GM21737 (cell line): Measurements from ENCODE around the gene MAP4.
"Not testable (repeated sequence)": the region's sequence is repeated elsewhere in the genome, so short reads cannot be mapped to it uniquely, and the experiment has no call there.

Experiments used
- ATAC-seq: cut with Tn5 transposase; IDR thresholded peaks from one replicate; pipeline ENCODE4 v1.9.1; 2021; ENCODE audit warnings: mild to moderate bottlenecking, moderate library complexity; ENCODE audit not compliant: unreplicated experiment

The MAP4 gene

DNA sequence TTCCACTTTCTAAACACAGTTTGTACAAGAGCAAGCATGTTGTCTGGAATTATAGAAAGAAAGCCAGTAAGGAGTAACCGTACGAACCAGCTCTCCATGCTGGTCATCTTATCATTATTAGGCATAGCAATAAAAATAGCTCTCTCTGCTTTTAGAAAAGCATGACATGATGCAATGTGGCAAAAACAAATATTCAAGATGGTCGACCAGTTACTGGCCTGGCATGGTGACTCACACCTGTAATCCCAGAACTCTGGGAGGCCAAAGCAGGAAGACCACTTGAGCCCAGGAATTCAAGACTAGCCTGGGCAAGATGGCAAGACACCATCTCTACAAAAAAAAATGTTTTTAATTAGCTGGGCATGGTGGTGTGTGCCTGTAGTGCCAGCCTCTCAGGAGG is 2.6 kb upstream of the MAP4 start:
- ATAC-seq: no peak

DNA sequence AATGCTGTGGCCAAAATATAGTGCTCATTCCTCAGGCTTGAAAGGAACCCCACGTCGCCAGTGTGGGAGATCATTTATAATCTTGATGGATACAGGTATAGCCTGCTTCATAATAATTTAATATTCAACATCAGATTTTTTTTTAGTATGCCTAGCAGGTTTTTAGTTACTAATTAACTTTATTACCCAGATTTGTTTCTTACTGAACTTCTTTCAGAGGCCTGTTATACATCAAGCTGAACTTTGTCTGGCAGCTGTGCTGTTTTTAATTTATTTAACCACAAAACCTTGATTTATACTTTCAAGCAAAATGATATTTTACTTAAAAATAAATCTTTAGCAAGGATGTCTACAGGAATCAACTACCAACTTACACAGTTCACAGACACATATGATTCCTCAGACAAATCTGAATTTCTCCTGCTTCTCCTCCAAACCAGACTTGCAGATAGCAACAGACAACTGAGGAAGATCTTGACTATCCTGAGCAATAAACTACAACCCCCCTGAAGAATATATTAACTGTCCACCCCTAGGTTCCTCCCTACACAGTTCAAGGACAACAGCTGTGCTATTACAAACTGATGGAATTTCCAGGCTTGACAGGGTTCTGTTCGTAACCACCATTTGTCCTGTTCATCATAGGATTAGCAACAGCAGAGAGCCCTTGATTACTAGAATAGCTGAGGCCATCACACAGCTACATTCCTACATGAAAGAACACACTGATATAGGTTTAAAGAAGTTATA is 610 bp downstream of the MAP4 start:
- ATAC-seq: no peak

DNA sequence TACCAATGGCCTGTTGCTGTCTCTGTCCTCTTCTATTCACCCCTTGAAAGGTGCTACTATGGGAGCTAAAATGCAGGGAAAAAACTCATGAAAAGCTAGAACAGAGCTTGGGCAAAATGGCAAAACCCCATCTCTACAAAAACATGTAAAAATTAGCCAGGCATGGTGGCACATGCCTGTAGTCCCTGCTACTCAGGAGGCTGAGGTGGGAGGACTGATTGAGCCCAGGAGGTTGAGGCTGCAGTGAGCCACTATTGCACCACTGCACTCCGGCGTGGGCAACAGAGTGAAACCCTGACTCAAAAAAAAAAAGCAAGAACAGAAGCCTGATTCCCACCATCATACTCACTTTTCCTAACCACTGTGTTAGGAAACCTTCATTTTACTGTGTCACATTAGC is 1.9 kb downstream of the MAP4 start:
- no peak for ATAC-seq

DNA sequence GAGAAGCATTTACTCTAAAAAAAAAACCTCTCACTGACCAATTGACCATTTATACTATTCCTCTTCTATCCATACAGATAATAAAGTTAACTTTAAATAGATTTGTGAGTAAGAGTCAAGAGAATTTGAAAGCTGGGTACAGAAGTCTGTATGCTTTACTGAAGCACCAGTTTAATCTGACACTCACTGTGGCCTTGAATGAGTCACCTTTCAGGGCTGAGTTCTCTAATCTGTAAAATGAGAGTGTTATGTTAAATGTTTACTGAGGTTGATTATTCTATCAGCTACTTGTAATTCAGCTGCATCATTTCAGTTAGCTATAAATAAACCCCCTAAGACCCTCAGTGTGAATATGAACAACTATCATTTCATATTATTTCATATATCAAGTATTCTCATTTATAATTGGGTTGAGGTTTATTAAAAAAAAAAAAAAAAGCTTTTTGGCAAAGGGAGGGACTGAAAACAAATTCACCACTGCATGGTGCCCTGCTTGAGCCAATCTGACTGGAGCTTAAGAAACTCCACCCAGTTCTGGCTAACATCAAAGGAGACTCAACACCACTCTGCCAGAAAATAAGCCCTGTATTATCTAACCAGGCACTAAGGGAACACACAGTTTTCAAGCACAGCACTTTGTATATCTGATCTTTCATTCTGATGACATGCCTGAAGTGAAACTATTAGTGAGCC is 2.8 kb downstream of the MAP4 start:
- no peak for ATAC-seq

DNA sequence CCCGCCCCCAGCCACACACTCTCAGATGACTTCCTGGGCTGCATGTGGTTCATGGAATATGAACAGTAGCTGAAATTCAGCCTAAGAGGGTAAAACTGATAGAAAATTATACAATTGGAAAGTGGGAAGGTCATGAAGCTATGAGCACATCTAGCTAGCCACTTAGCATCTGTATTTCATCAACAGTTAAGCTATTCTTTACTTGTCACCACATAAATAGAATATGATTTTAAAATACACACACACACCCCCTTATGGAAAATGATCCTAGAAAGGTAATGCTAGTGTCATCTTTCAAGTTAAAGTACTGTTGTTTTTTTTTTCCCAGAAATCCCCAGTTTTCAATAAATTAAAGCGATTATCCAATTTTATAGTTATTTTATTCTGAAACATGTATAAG is 3.6 kb downstream of the MAP4 start:
- ATAC-seq: no peak

DNA sequence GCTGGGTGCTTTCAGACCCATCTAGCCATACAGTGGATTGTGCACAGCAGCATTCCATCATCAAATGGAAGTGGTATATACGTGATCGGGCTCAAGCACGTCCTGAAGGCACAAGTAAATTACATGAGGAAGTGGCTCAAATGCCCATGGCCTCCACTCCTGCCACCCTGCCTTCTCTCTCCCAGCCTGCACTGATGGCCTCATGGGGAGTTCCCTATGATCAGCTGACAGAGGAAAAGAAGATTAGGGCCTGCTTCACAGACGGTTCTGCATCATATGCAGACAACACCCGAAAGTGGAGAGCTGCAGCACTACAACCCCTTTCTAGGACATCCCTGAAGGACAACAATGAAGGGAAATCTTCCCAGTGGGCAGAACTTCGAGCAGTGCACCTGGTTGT is 8.2 kb downstream of the MAP4 start:
- not testable (repeated sequence) for ATAC-seq

DNA sequence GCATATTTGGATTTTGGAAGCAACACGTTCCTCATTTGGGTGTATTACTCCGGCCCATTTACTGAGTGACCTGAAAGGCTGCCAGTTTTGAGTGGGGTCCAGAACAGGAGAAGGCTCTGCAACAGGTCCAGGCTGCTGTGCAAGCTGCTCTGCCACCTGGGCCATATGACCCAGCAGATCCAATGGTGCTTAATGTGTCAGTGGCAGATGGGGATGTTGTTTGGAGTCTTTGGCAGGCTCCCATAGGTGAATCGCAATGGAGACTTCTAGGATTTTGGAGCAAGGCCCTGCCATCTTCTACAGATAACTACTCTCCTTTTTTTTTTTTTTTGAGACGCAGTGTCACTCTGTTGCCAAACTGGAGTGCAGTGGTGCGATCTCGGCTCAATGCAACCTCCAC is 8.9 kb downstream of the MAP4 start:
- not testable (repeated sequence) for ATAC-seq

DNA sequence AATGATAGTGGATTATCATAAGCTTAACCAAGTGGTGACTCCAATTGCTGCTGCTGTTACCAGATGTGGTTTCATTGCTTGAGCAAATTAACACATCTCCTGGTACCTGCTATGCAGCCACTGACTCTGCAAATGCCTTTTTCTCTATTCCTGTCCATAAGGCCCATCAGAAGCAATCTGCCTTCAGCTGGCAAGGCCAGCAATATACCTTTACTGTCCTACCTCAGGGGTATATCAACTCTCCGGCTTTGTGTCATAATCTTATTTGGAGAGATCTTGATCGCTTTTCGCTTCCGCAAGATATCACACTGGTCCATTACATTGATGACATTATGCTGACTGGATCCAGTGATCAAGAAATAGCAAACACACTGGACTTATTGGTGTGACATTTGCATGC is 9.4 kb downstream of the MAP4 start:
- ATAC-seq: not testable (repeated sequence)

DNA sequence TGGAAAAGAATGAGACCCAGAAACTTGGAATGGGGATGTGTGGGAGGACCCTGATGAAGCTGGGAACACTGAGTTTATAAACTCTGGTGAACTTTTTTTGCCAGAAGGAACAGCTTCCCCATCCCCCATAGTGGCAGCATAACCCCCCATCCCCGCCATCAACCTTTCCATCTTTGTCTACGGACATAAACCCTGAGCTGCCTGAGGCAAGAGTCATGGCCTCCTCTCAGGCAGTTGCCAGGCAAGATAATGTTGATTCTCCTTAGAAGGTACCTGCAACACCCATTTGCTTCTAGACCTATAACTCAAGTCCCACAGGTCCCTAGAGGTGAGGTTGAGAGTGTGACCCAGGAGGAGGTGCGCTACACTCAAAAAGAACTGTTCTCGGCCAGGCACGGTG is 11.5 kb downstream of the MAP4 start:
- ATAC-seq: no peak

DNA sequence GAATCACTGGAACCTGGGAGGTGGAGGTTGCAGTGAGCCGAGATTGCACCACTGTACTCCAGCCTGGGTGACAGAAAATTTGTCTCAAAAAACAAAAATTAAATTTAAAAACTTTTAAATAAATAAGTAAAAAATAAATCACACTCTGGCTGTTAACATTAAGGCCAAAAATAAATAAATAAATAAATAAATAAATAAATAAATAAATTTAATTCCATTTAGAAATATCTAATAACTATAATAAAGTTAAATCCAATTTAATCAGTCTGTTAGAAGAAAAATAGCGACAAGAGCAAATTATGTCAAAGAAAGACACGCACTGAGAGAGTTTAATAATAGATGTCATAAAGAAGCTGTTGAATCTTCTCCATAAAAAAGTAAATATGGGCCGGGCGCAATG is 13.4 kb downstream of the MAP4 start:
- ATAC-seq: no peak

DNA sequence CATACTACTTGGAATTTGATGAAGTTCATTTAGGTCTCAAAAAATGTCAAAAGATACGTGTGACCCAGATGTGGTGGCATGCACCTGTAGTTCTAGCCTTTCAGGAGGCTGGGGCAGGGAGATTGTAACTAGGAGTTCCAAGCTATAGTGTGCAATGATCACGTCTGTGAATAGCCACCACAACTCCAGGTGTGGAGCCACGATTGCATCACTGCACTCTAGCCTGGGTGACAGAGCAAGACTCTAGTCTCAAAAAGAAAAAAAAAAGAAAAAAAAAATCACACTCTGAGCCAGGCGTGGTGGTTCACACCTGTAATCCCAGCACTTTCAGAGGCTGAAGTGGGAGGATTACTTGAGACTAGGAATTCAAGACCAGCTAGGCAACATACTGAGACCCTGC is 14.2 kb downstream of the MAP4 start:
- no peak for ATAC-seq

DNA sequence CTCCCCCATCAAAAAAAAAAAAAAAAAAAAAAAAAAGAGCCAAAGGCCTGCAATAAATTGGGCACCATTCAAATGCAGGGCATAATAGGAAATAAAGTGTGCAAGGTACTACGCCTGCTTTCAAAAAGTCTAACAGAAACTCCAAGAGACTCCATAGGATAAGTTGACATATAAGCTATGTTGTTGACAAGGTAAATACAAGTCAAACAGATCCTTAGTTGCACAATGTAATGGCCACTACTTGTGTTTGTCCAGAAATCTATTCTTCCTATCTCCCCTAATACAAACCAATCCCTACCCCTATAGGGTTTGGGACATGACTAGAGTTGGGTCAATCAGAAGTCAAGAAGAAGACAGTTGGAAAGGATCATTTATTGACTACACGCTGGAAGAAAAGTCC is 16.0 kb downstream of the MAP4 start:
- ATAC-seq: no peak

DNA sequence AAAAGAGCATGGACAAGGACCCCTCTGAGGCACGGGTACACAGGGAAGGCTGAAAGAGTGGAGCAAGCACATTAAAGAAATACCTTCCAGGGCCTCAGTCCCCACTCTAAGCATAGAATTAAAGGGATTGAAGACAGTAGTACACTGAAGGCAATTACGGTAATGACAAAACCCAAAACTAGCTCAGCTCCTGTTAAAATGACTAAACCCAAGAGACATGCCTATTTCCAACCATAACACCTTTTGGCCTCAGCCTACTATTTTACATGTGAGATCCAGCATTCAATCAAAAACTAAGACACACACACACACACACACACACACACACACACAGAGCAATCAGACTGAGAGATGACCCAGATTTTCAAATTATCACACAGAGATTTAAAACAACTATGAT is 19.8 kb downstream of the MAP4 start:
- no peak for ATAC-seq

DNA sequence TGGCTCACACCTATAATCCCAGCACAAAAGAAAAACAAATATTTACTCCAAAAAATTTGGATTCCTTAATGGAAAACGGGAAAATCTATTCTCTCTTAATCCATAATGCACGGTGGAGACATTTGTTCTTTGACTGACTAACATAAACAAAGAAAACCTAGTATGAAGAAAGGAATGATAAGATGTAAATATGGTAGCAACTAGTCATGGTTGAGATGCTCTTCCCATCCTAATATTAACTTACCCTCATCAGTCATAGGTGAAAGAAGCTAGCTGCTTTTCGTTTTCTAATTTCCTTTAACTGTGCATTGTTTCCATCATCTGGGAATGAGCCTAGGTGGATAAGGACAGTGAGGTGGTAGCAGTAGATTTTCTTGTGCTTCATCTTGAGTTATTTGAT is 22.0 kb downstream of the MAP4 start:
- no peak for ATAC-seq

DNA sequence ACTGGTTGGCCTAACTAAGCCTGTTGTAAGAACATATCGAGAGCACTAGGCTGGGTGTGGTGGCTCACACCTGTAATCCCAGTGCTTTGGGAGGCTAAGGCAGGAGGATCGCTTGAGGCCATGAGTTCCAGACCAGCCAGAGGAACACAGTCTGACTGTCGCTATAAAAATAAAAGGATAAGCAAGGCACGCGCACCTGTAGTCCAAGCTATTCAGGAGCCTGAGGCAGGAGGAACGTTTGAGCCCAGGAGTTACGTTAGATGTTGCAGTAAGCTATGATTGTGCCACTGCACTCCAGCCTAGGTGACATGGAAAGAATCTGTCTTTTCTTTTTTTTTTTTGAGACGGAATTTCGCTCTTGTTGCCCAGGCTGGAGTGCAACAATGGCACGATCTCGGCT is 24.9 kb downstream of the MAP4 start:
- ATAC-seq: no peak

DNA sequence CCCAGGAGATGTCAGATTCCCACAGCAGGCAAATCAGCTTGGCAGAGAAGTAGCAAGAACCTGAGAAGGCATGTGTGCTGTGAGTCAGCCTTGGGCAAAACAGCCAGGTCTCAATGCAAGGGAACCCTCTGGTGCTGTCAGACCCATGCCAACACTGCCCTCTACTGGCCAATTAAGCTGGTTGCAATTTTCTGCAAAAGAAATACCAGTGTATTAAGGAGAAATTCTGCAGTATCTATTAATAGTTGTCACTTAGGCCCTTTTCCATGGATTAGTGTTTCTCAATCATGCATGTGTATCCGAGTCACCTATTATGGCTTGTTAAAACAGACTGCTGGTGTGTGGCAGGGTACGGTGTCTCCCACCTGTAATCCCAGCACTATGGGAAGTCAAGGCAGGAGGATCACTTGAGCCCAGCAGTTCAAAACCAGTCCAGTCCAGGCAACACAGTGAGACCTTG is 26.2 kb downstream of the MAP4 start:
- peak; percentile 71 for ATAC-seq

DNA sequence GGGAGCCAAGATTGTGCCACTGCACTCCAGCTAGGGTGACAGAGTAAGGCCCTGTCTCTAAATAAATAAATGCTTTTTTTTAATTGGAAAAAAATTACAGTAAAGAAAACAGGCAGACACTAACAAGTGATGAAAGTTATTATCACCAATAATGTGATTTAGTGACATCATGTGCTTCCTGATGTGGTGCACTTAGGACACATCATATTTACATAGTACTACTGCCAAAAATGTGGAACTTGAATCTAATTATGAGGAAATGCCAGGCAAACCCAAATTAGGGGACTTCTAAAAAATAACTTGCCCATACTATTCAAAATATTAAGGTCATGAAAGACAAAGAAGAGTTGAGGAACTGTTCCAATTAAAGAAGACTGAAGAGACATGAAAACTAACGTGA is 30.8 kb downstream of the MAP4 start:
- no peak for ATAC-seq

DNA sequence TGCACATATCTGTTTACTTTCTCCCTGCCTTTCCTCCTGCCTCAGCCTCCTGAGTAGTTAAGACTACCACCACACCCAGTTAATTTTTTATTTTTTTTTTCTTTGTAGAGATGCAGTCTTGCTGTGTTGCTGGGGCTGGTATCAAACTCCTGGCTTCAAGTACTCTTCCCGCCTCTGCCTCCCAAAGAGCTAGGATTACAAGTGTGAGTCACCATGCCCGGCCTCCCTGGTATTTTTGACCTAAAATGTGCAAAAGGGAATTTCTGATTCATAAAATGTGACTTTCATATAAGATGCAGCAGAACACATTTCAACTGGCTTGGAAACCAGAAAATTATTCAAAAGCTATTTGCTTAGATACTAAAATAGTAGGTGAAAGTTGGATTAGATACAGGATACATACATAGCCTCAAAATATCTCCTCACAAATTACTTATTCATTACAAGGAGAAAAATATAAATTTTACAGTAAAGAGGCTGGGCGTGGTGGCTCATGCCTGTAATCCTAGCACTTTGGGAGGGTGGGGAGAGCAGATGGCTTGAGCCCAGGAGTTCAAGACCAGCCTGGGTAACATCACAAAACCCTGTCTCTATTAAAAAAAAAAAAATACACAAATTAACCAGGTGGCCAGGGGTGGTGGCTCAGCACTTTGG is 32.0 kb downstream of the MAP4 start:
- ATAC-seq: no peak

DNA sequence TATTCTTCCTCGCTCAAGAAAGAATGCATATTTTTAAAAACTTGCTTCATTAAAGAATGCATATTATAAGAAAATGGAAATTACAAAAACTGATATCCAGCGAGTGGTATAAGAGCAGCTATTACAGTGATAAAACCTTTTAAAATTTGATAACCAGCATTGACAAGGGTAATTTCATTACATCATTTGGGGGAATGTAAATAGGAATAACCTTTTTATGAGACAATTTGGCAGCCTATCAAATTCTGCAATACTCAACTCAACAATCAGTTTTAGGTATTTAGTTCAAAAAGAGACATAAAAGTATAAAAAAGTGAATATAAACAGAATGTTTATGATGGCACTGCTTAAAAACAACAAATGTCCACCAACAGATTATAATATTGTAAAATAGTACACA is 35.4 kb downstream of the MAP4 start:
- ATAC-seq: no peak

DNA sequence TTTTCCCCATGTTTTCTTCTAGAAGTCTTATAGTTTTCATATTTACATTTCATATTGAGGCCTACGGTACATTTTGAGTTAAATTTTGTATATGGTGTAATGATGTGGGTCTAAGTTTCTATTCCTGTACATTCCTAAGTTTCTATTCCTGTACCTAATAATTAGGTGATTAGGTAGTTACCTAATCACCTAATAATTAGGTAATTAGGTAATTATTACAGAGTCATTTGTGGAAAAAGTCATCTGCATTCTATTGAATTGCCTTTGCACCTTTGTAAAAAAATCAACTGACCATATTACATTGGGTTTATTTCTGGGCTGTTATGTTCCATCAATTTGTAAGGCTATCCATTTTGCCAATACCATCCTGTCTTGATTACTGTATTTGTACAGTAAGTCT is 37.1 kb downstream of the MAP4 start:
- ATAC-seq: no peak

DNA sequence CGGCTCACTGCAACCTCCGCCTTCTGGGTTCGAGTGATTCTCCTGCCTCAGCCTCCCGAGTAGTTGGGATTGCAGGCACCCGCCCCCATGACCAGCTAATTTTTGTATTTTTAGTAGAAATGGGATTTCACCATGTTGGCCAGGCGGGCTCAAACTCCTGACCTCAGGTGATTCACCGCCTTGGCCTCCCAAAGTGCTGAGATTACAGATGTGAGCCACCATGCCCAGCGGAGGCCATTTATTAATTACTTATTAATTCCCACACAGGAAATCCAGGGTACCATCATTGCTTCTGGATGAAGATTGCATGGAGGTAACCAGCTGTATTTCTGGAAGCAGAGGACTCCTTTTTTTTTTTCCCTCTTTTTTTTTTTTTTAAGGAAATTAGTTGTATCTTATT is 37.8 kb downstream of the MAP4 start:
- ATAC-seq: no peak

DNA sequence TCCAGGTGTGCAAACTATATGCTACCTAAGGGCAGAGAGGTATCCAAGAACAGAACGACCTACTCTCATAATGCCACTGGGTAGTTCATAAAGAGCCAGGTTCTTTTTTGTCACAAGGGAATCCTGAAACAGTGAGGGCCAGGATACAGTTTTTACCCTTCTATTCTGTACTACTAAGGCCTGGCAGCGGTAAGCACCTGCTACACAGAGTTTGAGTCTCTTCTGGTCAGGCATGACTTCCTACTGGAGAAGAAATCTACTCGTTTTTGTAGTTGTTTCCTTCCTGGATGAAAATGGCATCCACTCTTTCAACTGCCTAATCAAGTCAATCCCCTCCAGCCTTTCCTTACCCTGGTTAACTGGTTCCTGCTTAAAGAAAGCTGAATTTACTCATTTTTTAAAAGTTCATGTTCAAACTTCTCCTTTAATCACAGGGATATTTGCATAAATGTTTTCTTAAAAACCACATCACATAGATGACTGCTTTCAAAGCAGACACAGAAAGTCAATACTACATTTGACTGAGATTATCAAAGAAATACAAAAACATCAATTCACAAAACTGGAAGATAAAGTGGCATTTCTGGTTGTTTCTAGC is 40.0 kb downstream of the MAP4 start:
- peak; percentile 57 for ATAC-seq
